CD4-positive, alpha-beta T cell treated with Interleukin-4 for 1 hour (primary cell): Measurements from ENCODE around the gene CRKL.
A peak's percentile ranks its signal among the peaks of the same experiment; 100 is the strongest.
"Not testable (repeated sequence)": the region's sequence is repeated elsewhere in the genome, so short reads cannot be mapped to it uniquely, and the experiment has no call there.

Experiments
- DNase-seq, 2 donors: peaks; one replicate each; pipeline ENCODE4 v3.0.0-alpha.2; 2020 to 2022

CRKL gene

GRCh38 chr22:20916916-20917810 lies at the start of gene CRKL:
TSS of gene CRKL (plus strand) at chr22:20917407. CDS start at chr22:20917935, 528 bp downstream.
- DNase-seq, result peak; percentile 96 to 98

GRCh38 chr22:20868025-20868962 lies 48.9 kb upstream of the CRKL start:
- DNase-seq, result no peak

GRCh38 chr22:20869234-20869633 lies 48.0 kb upstream of the CRKL start:
- no peak for DNase-seq

- DNase-seq, result no peak
These were observed 44.0 kb upstream of the CRKL start for GRCh38 chr22:20873214-20873613.

- DNase-seq, result no peak
These were observed 41.9 kb upstream of the CRKL start for GRCh38 chr22:20875296-20875695.

GRCh38 chr22:20877715-20878114 lies 39.5 kb upstream of the CRKL start:
- DNase-seq, result no peak

- no peak for DNase-seq
These were observed 36.0 kb upstream of the CRKL start for GRCh38 chr22:20881231-20881630.

GRCh38 chr22:20881869-20882815 lies 35.1 kb upstream of the CRKL start:
- DNase-seq, result no peak

GRCh38 chr22:20882855-20883254 lies 34.4 kb upstream of the CRKL start:
- DNase-seq, result no peak

GRCh38 chr22:20884454-20884853 lies 32.8 kb upstream of the CRKL start:
- no peak for DNase-seq

GRCh38 chr22:20885017-20885556 lies 32.1 kb upstream of the CRKL start:
- DNase-seq, result no peak

- peak; percentile 39 to 70 for DNase-seq
These were observed 31.5 kb upstream of the CRKL start for GRCh38 chr22:20885557-20886323.

- DNase-seq, result no peak
These were observed 29.8 kb upstream of the CRKL start for GRCh38 chr22:20887375-20887774.

GRCh38 chr22:20889025-20889704 lies 28.0 kb upstream of the CRKL start:
- DNase-seq, result no peak

GRCh38 chr22:20889904-20890540 lies 27.2 kb upstream of the CRKL start:
- DNase-seq, result no peak

- DNase-seq, result no peak
These were observed 26.2 kb upstream of the CRKL start for GRCh38 chr22:20890975-20891374.

- DNase-seq, result not testable (repeated sequence)
These were observed 19.5 kb upstream of the CRKL start for GRCh38 chr22:20897737-20898136.

- DNase-seq, result no peak
These were observed 17.3 kb upstream of the CRKL start for GRCh38 chr22:20899827-20900423.
